Endothelial cell of umbilical vein (primary cell): Measurements from ENCODE around the gene ARHGAP27. TPM values are rescaled to one million over a fixed set of nuclear protein-coding genes. Genes with fewer than 3 reads are reported as not detected.

Source experiments
- BruUV-seq: library from RNA; stranded (reverse); fragments of 400-500 nt; replicated peaks from 2 replicates; lab custom pipeline; 2021; lab: Mats Ljungman, UMichigan
- CTCF ChIA-PET: fragments of 300-600, 350-600 bp; sonication (Branson Sonifier 250); formaldehyde crosslinking; loops from one replicate; lab custom pipeline; 2021; ENCODE audit warnings: antibody characterized with exemption, inconsistent platforms; lab: Charles Lee
- POLR2A ChIA-PET: fragments of 300-600, 350-600 bp; sonication (Branson Sonifier 250); formaldehyde crosslinking; loops from one replicate; lab custom pipeline; 2021; ENCODE audit warnings: antibody characterized with exemption, inconsistent platforms; lab: Charles Lee
- DNase-seq: peaks from one replicate; pipeline ENCODE4 v3.0.0-alpha.2; 2011; ENCODE audit warnings: low read depth, low spot score
- FAIRE-seq: peaks from 2 replicates; lab custom pipeline; 2011; peaks lifted over from hg19 to GRCh38; lab: Jason Lieb, UNC
- H2AFZ ChIP-seq: 2 replicates; pipeline ENCODE4 v1.6.0; 2012; ENCODE audit warnings: low read depth, low read length, control low read depth, inconsistent platforms
- H3K27ac ChIP-seq: 2 replicates; pipeline ENCODE4 v1.5.1; 2011; ENCODE audit warnings: low read depth, mild to moderate bottlenecking, control low read depth, low read length, moderate library complexity; ENCODE audit not compliant: insufficient read depth
- H3K27me3 ChIP-seq, 2 experiments: 2 replicates each; pipeline versions ENCODE4 v1.6.0 to v1.6.1; 2011; ENCODE audit warnings: low read length in 2 of 2, mixed read lengths in 1 of 2; ENCODE audit not compliant: control insufficient read depth in 2 of 2, insufficient read depth in 2 of 2
- H3K36me3 ChIP-seq, 2 experiments: 2 replicates in 1 of 2; 3 replicates in 1 of 2; pipeline ENCODE4 v1.5.1; 2011; ENCODE audit warnings: low read length in 2 of 2, mild to moderate bottlenecking in 1 of 2, moderate library complexity in 1 of 2; ENCODE audit not compliant: control insufficient read depth in 2 of 2, insufficient read depth in 2 of 2; ENCODE audit errors: extremely low read depth in 1 of 2
- H3K4me1 ChIP-seq: 3 replicates; pipeline ENCODE4 v1.5.1; 2011; ENCODE audit warnings: mild to moderate bottlenecking, low read length; ENCODE audit not compliant: control insufficient read depth, insufficient read depth; ENCODE audit errors: extremely low read depth
- H3K4me2 ChIP-seq: 2 replicates; pipeline ENCODE4 v1.6.1; 2011; ENCODE audit warnings: low read length, control low read depth, mixed read lengths; ENCODE audit not compliant: insufficient read depth
- H3K4me3 ChIP-seq, 3 experiments: fragments of 200-600 bp in 1 of 3; sonication (generic), shearing (Covaris generic) in 1 of 3; replicated peaks in 1 of 3; 2 replicates each; pipeline ENCODE4 v1.5.1; 2011 to 2016; ENCODE audit warnings: control low read depth in 3 of 3, low read length in 3 of 3, mild to moderate bottlenecking in 2 of 3, inconsistent platforms in 1 of 3, low read depth in 1 of 3, moderate library complexity in 1 of 3; ENCODE audit not compliant: insufficient read depth in 1 of 3
- H3K79me2 ChIP-seq: 2 replicates; pipeline ENCODE4 v1.6.0; 2012; ENCODE audit warnings: low read length, inconsistent platforms; ENCODE audit not compliant: control insufficient read depth, insufficient read depth
- H3K9ac ChIP-seq: replicated peaks from 2 replicates; pipeline ENCODE3; 2011; ENCODE audit warnings: low read length, control low read depth; ENCODE audit not compliant: insufficient read depth; ENCODE audit errors: extremely low read depth
- H3K9me1 ChIP-seq: replicated peaks from 3 replicates; pipeline ENCODE4 v1.6.0; 2011; ENCODE audit warnings: mild to moderate bottlenecking, low read length; ENCODE audit not compliant: control insufficient read depth, insufficient read depth; ENCODE audit errors: extremely low read depth
- H3K9me3 ChIP-seq: replicated peaks from 2 replicates; pipeline ENCODE4 v1.5.1; 2012; ENCODE audit warnings: low read length, inconsistent platforms; ENCODE audit not compliant: control insufficient read depth, insufficient read depth
- H4K20me1 ChIP-seq: replicated peaks from 2 replicates; pipeline ENCODE3; 2011; ENCODE audit warnings: mild to moderate bottlenecking, low read length; ENCODE audit not compliant: control insufficient read depth, insufficient read depth; ENCODE audit errors: extremely low read depth
- JUN ChIP-seq: IDR thresholded peaks from 2 replicates; pipeline ENCODE4 v1.6.1; 2011; ENCODE audit warnings: borderline replicate concordance, low read depth; ENCODE audit not compliant: insufficient read length, insufficient read depth
- POLR2A ChIP-seq: IDR thresholded peaks from 2 replicates; pipeline ENCODE4 v1.6.1; 2012; ENCODE audit warnings: low read depth, mild to moderate bottlenecking, control low read depth, low read length
- dilution Hi-C: fragments of 300-500 bp; cut with MboI; formaldehyde crosslinking; loops from one replicate; pipeline ENCODE4 v1.15.0; 2019; ENCODE audit warnings: low sequenced_read_pairs; ENCODE audit not compliant: extremely low pct_ligation_motif_present
- intact Hi-C: fragments of 100-400 bp; cut with micrococcal nuclease; formaldehyde crosslinking; loops from one replicate; pipeline ENCODE4 v1.10.0; 2022
- polyA plus RNA-seq, 4 experiments: library from polyadenylated mRNA; depleted of rRNA in 3 of 4; stranded (reverse) in 3 of 4; unstranded in 1 of 4; fragments of >200 nt; gene quantifications; 2 replicates each; pipeline versions ENCODE4 v1.2.1 to v1.2.3, GENCODE V29; 2011 to 2012; ENCODE audit warnings: missing spikeins in 1 of 4
- total RNA-seq: library from RNA; stranded (reverse); gene quantifications from 2 replicates; pipeline ENCODE4 v1.2.3, GENCODE V29; 2021
- TF ChIP-seq, protein P1 (sequence below), 2 donors: IDR thresholded peaks; 1 replicate in 1 of 2; 2 replicates in 1 of 2; pipeline ENCODE4 v1.5.1; 2011; ENCODE audit warnings: low read length in 2 of 2, mild to moderate bottlenecking in 2 of 2, moderate library complexity in 2 of 2, control low read depth in 1 of 2, inconsistent platforms in 1 of 2, low read depth in 1 of 2; ENCODE audit not compliant: insufficient read depth in 1 of 2; ENCODE audit errors: extremely low read depth in 1 of 2

Gene ARHGAP27
- total and polyA plus RNA-seq, 2 donors (not counting 3 experiments of a cell fraction or from before 2014, with no cell fraction given) = 21.0 to 47.0 TPM

DNA sequence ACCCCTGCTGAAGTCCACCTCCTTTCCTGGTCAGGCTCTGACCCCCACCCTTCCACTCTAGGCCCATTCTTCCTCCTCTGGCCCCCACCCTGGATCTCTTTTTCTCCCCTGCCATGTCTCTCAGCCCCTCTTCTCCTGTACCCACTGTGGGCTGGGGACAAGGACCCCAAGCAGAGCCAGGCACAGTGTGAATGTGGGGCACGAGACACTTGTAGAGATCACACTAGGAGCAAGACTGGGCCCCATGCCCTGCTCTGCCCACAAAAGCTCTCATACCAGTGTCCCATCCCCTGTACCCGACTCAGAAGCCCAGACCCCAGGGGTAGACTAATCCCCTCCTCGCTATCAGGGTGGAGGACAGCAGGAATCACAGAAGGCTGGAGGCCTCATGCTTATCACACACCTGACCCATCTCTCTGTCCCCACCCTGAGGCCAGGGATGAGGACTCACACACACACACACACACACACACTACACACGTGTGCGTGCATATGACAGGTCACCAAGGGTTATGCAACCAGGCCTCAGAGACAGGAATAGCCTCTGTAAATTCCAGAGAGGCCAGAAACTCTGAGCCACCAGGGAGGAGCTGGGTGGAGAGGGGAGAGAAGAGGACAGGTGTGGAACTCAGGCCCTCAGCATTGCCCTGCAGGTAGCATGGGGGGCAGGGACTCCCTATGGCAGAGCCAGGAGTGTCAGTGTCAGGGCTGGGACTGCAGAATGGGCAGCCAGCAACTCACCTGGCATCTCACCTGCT is 21.1 kb downstream of the ARHGAP27 start:
- no peaks in the 10 kb centered on the region for H3K36me3 ChIP-seq
- no peak overlapping the region for H3K27ac ChIP-seq
- no peaks in the 10 kb centered on the region for H3K27me3 ChIP-seq
- H3K4me3 ChIP-seq = no peak overlapping the region
- peaks cover 12% of the 10 kb centered on the region for H3K4me1 ChIP-seq
- no peaks in the 10 kb centered on the region for H4K20me1 ChIP-seq
- ChIA-PET CTCF (no interaction called here), POLR2A (no interaction called here)
- FAIRE-seq = no peak
- TF ChIP-seq, protein P1, sequence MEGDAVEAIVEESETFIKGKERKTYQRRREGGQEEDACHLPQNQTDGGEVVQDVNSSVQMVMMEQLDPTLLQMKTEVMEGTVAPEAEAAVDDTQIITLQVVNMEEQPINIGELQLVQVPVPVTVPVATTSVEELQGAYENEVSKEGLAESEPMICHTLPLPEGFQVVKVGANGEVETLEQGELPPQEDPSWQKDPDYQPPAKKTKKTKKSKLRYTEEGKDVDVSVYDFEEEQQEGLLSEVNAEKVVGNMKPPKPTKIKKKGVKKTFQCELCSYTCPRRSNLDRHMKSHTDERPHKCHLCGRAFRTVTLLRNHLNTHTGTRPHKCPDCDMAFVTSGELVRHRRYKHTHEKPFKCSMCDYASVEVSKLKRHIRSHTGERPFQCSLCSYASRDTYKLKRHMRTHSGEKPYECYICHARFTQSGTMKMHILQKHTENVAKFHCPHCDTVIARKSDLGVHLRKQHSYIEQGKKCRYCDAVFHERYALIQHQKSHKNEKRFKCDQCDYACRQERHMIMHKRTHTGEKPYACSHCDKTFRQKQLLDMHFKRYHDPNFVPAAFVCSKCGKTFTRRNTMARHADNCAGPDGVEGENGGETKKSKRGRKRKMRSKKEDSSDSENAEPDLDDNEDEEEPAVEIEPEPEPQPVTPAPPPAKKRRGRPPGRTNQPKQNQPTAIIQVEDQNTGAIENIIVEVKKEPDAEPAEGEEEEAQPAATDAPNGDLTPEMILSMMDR (IDR thresholded peaks at IDR 0.05; ENCODE audit: extremely low read depth in 1 of 2, insufficient read depth in 1 of 2, low read depth in 1 of 2, low read length in 2 of 2) = no peak
- no peak for TF ChIP-seq JUN
- no peak for TF ChIP-seq POLR2A
- no peaks in the 10 kb centered on the region for H3K9me1 ChIP-seq
- no peak overlapping the region for H3K9ac ChIP-seq
- no peak overlapping the region for H2AFZ ChIP-seq
- intact Hi-C loops (no loop called here), dilution Hi-C loops (no loop called here)
- no peaks in the 10 kb centered on the region for H3K79me2 ChIP-seq
- no peak for DNase-seq
- BruUV-seq = no TSS peak
- H3K9me3 ChIP-seq = no peaks in the 10 kb centered on the region
- H3K4me2 ChIP-seq = no peak overlapping the region
